ENCODE measurements around the gene CATSPER1.

DNA sequence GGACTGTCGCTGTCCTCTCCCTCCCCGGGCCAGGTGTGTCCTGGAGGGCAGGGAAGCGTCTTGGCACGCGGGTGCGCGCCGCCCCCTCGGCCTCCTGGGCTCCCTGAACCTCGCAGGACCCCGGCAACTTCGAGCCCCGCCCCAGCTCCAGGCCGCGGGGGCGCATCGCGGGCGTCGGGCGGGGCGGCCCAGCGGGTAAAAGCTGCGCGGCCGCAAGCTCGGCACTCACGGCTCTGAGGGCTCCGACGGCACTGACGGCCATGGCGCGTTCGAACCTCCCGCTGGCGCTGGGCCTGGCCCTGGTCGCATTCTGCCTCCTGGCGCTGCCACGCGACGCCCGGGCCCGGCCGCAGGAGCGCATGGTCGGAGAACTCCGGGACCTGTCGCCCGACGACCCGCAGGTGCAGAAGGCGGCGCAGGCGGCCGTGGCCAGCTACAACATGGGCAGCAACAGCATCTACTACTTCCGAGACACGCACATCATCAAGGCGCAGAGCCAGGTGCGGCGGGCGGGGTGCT is 14.4 kb downstream of the CATSPER1 start, which contains the start of gene CST6:
- TF ChIP-seq, protein P1, sequence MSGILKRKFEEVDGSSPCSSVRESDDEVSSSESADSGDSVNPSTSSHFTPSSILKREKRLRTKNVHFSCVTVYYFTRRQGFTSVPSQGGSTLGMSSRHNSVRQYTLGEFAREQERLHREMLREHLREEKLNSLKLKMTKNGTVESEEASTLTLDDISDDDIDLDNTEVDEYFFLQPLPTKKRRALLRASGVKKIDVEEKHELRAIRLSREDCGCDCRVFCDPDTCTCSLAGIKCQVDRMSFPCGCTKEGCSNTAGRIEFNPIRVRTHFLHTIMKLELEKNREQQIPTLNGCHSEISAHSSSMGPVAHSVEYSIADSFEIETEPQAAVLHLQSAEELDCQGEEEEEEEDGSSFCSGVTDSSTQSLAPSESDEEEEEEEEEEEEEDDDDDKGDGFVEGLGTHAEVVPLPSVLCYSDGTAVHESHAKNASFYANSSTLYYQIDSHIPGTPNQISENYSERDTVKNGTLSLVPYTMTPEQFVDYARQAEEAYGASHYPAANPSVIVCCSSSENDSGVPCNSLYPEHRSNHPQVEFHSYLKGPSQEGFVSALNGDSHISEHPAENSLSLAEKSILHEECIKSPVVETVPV (CRISPR knock-in tag; IDR thresholded peaks at IDR 0.05) = no peak
- TF ChIP-seq ZFP3 (CRISPR knock-in tag; IDR thresholded peaks at IDR 0.05) = no peak
- TF ChIP-seq, protein P2, sequence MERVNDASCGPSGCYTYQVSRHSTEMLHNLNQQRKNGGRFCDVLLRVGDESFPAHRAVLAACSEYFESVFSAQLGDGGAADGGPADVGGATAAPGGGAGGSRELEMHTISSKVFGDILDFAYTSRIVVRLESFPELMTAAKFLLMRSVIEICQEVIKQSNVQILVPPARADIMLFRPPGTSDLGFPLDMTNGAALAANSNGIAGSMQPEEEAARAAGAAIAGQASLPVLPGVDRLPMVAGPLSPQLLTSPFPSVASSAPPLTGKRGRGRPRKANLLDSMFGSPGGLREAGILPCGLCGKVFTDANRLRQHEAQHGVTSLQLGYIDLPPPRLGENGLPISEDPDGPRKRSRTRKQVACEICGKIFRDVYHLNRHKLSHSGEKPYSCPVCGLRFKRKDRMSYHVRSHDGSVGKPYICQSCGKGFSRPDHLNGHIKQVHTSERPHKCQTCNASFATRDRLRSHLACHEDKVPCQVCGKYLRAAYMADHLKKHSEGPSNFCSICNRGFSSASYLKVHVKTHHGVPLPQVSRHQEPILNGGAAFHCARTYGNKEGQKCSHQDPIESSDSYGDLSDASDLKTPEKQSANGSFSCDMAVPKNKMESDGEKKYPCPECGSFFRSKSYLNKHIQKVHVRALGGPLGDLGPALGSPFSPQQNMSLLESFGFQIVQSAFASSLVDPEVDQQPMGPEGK (CRISPR knock-in tag; IDR thresholded peaks at IDR 0.05; ENCODE audit: borderline replicate concordance) = no peak
